Diencephalon (tissue), 1 donor: ENCODE data around the gene PTGER2. TPM values are rescaled to one million over a fixed set of nuclear protein-coding genes. Genes with fewer than 3 reads are reported as not detected.

Source experiments
- total RNA-seq: library from RNA; depleted of rRNA; stranded (reverse); fragments of >200 nt; gene quantifications from one replicate; pipeline ENCODE4 v1.2.3, GENCODE V29; 2014

PTGER2 gene, protein sequence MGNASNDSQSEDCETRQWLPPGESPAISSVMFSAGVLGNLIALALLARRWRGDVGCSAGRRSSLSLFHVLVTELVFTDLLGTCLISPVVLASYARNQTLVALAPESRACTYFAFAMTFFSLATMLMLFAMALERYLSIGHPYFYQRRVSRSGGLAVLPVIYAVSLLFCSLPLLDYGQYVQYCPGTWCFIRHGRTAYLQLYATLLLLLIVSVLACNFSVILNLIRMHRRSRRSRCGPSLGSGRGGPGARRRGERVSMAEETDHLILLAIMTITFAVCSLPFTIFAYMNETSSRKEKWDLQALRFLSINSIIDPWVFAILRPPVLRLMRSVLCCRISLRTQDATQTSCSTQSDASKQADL
- total RNA-seq: 0.46 TPM

DNA sequence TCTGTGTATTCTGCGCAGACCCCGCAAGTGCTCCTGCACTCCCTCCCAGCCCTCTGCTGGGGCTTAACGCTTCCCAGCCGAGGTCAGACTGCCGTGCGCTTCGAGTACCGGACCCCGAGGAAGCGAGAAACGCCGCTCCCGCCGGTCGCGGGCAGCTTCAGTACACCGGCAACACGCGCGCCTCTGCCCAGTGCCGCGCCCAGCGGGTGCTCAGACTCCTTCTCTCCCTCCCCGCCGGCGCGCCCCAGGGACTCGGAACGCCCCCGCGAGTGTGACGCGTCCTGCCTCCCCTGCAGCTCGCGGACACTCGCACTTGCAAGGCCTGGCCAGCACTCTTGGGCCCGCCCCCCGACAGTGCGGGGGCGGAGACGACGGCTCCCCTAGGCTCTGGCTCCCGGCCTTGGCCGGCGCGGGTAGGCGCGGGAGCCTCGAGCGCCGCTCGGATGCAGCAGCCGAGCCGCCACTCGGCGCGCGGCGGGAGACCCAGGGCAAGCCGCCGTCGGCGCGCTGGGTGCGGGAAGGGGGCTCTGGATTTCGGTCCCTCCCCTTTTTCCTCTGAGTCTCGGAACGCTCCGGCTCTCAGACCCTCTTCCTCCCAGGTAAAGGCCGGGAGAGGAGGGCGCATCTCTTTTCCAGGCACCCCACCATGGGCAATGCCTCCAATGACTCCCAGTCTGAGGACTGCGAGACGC lies at the start of gene PTGER2:
PTGER2 (plus strand) TSS at position 410 of the 692 bp plus-strand sequence; CDS start at position 647, 237 bp downstream.

DNA sequence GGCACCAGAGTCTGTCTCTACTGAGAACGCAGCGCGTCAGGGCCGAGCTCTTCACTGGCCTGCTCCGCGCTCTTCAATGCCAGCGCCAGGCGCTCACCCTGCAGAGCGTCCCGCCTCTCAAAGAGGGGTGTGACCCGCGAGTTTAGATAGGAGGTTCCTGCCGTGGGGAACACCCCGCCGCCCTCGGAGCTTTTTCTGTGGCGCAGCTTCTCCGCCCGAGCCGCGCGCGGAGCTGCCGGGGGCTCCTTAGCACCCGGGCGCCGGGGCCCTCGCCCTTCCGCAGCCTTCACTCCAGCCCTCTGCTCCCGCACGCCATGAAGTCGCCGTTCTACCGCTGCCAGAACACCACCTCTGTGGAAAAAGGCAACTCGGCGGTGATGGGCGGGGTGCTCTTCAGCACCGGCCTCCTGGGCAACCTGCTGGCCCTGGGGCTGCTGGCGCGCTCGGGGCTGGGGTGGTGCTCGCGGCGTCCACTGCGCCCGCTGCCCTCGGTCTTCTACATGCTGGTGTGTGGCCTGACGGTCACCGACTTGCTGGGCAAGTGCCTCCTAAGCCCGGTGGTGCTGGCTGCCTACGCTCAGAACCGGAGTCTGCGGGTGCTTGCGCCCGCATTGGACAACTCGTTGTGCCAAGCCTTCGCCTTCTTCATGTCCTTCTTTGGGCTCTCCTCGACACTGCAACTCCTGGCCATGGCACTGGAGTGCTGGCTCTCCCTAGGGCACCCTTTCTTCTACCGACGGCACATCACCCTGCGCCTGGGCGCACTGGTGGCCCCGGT lies 46.4 kb upstream of the PTGER2 start, which contains the start of gene PTGDR:
PTGDR (plus strand) TSS at position 198 of the 778 bp plus-strand sequence; CDS start at position 315, 117 bp downstream.

Other genes with a start within 250 kb of the PTGER2 start
- 13.6 TPM for gene NID2, start 245.3 kb upstream of the PTGER2 start, total RNA-seq
- gene PTGDR, start 46.6 kb upstream of the PTGER2 start, total RNA-seq: 0.23 TPM
- gene TXNDC16, start 238.2 kb downstream of the PTGER2 start, total RNA-seq: 50.5 TPM
- 43.4 TPM for gene GPR137C, start 238.5 kb downstream of the PTGER2 start, total RNA-seq